PC-9 (cell line): ENCODE data around the gene CACFD1. TPM values are rescaled to one million over a fixed set of nuclear protein-coding genes. Genes with fewer than 3 reads are reported as not detected.

Experiments
- BruUV-seq: library from RNA; stranded (reverse); fragments of 400-500 nt; replicated peaks from 2 replicates; lab custom pipeline; 2021; lab: Mats Ljungman, UMichigan
- CTCF ChIA-PET: fragments of 300-600 bp; sonication (Branson Sonifier 250); formaldehyde crosslinking; loops from one replicate; lab custom pipeline; 2022; ENCODE audit warnings: antibody characterized with exemption; lab: Charles Lee
- POLR2A ChIA-PET: fragments of 300-600 bp; sonication (Branson Sonifier 250); formaldehyde crosslinking; loops from one replicate; lab custom pipeline; 2022; ENCODE audit warnings: antibody characterized with exemption; ENCODE audit not compliant: unreplicated experiment; lab: Charles Lee
- DNase-seq, 2 experiments: peaks; one replicate each; pipeline versions ENCODE4 v3.0.0 to v3.0.0-alpha.2; 2015 to 2022; ENCODE audit warnings: mixed read lengths in 1 of 2
- H2AFZ ChIP-seq: fragments of 200-600 bp; sonication (generic); 2 replicates; pipeline ENCODE4 v1.8.1; 2017; ENCODE audit warnings: antibody characterized with exemption
- H3F3A ChIP-seq: fragments of 200-600 bp; sonication (generic); 2 replicates; pipeline ENCODE4 v1.8.1; 2017; ENCODE audit warnings: antibody characterized with exemption, mild to moderate bottlenecking, low read depth; ENCODE audit not compliant: insufficient read depth
- H3K27ac ChIP-seq: fragments of 200-600 bp; sonication (generic); 2 replicates; pipeline ENCODE4 v1.6.1; 2016; ENCODE audit warnings: mixed run types
- H3K27me3 ChIP-seq: fragments of 200-600 bp; sonication (generic); 2 replicates; pipeline ENCODE4 v1.6.1; 2016; ENCODE audit warnings: low read depth, mixed run types; ENCODE audit not compliant: insufficient read depth
- H3K36me3 ChIP-seq: fragments of 200-600 bp; sonication (generic); 2 replicates; pipeline ENCODE4 v1.6.1; 2016; ENCODE audit warnings: low read depth, mixed run types
- H3K4me1 ChIP-seq: fragments of 200-600 bp; sonication (generic); replicated peaks from 2 replicates; pipeline ENCODE4 v1.6.1; 2016; ENCODE audit warnings: mixed run types; ENCODE audit not compliant: insufficient read depth
- H3K4me2 ChIP-seq: fragments of 200-600 bp; sonication (generic); 2 replicates; pipeline ENCODE4 v1.6.1; 2017; ENCODE audit warnings: mixed run types
- H3K4me3 ChIP-seq: fragments of 200-600 bp; sonication (generic); 2 replicates; pipeline ENCODE4 v1.6.1; 2016; ENCODE audit warnings: mixed run types
- H3K79me2 ChIP-seq: fragments of 200-600 bp; sonication (generic); 2 replicates; pipeline ENCODE4 v1.6.1; 2017; ENCODE audit warnings: low read depth, mixed run types
- H3K9me2 ChIP-seq: fragments of 200-600 bp; sonication (generic); 2 replicates; pipeline ENCODE4 v1.8.1; 2017; ENCODE audit warnings: mild to moderate bottlenecking; ENCODE audit not compliant: insufficient read depth
- H3K9me3 ChIP-seq: fragments of 200-600 bp; sonication (generic); 2 replicates; pipeline ENCODE4 v1.8.1; 2016; ENCODE audit warnings: low read depth; ENCODE audit not compliant: insufficient read depth
- H4K20me1 ChIP-seq: fragments of 200-600 bp; sonication (generic); 2 replicates; pipeline ENCODE4 v1.8.1; 2017; ENCODE audit not compliant: insufficient read depth
- CTCF ChIP-seq: fragments of 200-600 bp; sonication (generic); conservative IDR thresholded peaks from 2 replicates; pipeline ENCODE4 v1.6.1; 2017; ENCODE audit warnings: mixed run types, antibody characterized with exemption, mild to moderate bottlenecking, moderate library complexity
- EZH2 ChIP-seq: fragments of 200-600 bp; sonication (generic); IDR thresholded peaks from 2 replicates; pipeline ENCODE4 v1.8.0; 2017; ENCODE audit warnings: antibody characterized with exemption, low read depth
- intact Hi-C: fragments of 100-400 bp; cut with micrococcal nuclease; formaldehyde crosslinking; loops from one replicate; pipeline ENCODE4 v1.10.0; 2022; ENCODE audit not compliant: unreplicated experiment
- total RNA-seq: library from RNA; stranded (reverse); gene quantifications from 2 replicates; pipeline ENCODE4 v1.2.3, GENCODE V29; 2021

CACFD1 gene
- total RNA-seq, 1 experiment from 2014 or later, result 28.7 TPM

GRCh38 chr9:133436681-133437080, 23.1 kb upstream of the CACFD1 start:
- Histone ChIP-seq H3K27ac (no peak overlapping the region), H3K4me1 (no peaks in the 10 kb centered on the region), H3K4me3 (no peak overlapping the region), H3F3A (no peaks in the 10 kb centered on the region), H3K27me3 (peaks cover 19% of the 10 kb centered on the region; the same call in 1 of the 2 replicates), H3K4me2 (no peak overlapping the region), H4K20me1 (no peaks in the 10 kb centered on the region), H3K79me2 (no peaks in the 10 kb centered on the region), H3K9me3 (no peaks in the 10 kb centered on the region), H3K9me2 (no peaks in the 10 kb centered on the region), H3K36me3 (no peaks in the 10 kb centered on the region), H2AFZ (no peak overlapping the region)
- ChIA-PET POLR2A (no interaction called here), CTCF (no interaction called here)
- intact Hi-C loops, result no loop called here
- no peak for TF ChIP-seq EZH2
- no TSS peak for BruUV-seq
- DNase-seq, result no peak

- no peak for DNase-seq
- Histone ChIP-seq H3K27ac (no peak overlapping the region), H3K4me2 (no peak overlapping the region), H4K20me1 (no peaks in the 10 kb centered on the region), H3K27me3 (peaks cover 30% of the 10 kb centered on the region; the same call in 1 of the 2 replicates), H3K4me3 (no peak overlapping the region), H3K9me3 (no peaks in the 10 kb centered on the region), H3K79me2 (no peaks in the 10 kb centered on the region), H3K4me1 (no peaks in the 10 kb centered on the region), H2AFZ (no peak overlapping the region), H3F3A (no peaks in the 10 kb centered on the region), H3K36me3 (no peaks in the 10 kb centered on the region), H3K9me2 (no peaks in the 10 kb centered on the region)
- ChIA-PET POLR2A (no interaction called here), CTCF (interaction anchor here (0.8 kb wide), 1 partner anchor 249 kb away, joined by 3 read pairs; no protein-coding TSS in a partner anchor)
- BruUV-seq, result no TSS peak
- TF ChIP-seq CTCF, result no peak
- no peak for TF ChIP-seq EZH2
- intact Hi-C loops, result no loop called here
Measured at GRCh38 chr9:133437753-133438531, 21.8 kb upstream of the CACFD1 start.

GRCh38 chr9:133439337-133439736, 20.4 kb upstream of the CACFD1 start:
- Histone ChIP-seq H3K27me3 (peaks cover 40% of the 10 kb centered on the region; the same call in 1 of the 2 replicates), H2AFZ (no peak overlapping the region), H3K9me3 (no peaks in the 10 kb centered on the region), H3F3A (no peaks in the 10 kb centered on the region), H3K4me3 (no peak overlapping the region), H3K9me2 (no peaks in the 10 kb centered on the region), H3K4me2 (no peak overlapping the region), H3K4me1 (no peaks in the 10 kb centered on the region), H4K20me1 (no peaks in the 10 kb centered on the region), H3K79me2 (no peaks in the 10 kb centered on the region), H3K36me3 (no peaks in the 10 kb centered on the region), H3K27ac (no peak overlapping the region)
- intact Hi-C loops, result no loop called here
- TF ChIP-seq CTCF (no peak), EZH2 (no peak)
- DNase-seq, result no peak
- BruUV-seq, result no TSS peak
- CTCF ChIA-PET, result no interaction called here
- POLR2A ChIA-PET, result no interaction called here
